K562 (cell line): ENCODE data around the gene IQCN. TPM values are rescaled to one million over a fixed set of nuclear protein-coding genes. Genes with fewer than 3 reads are reported as not detected.

ENCODE experiments used
- ATAC-seq: fragments of 200-7000 bp; cut with Tn5 transposase; 3 replicates; pipeline ENCODE4 v1.9.1; 2020; ENCODE audit warnings: moderate library complexity
- BruUV-seq: library from RNA; stranded (reverse); fragments of 400-500 nt; replicated peaks from 2 replicates; lab custom pipeline; 2021; lab: Mats Ljungman, UMichigan
- CTCF ChIA-PET: fragments of 300-600 bp; formaldehyde crosslinking; extraction: SDS; loops from one replicate; lab custom pipeline; 2021; ENCODE audit warnings: low intra/inter-chr PET ratio; lab: Yijun Ruan, JAX
- POLR2A ChIA-PET: fragments of 300-600, 350-650 bp; sonication (Branson Sonifier 250); formaldehyde crosslinking; extraction: SDS; loops from one replicate; lab custom pipeline; 2021; ENCODE audit warnings: antibody characterized with exemption, inconsistent platforms; lab: Yijun Ruan, JAX
- DNase-seq, 4 experiments: peaks; one replicate each; pipeline versions ENCODE4 v3.0.0 to v3.0.0-alpha.2; 2011 to 2018; ENCODE audit warnings: low spot score in 3 of 4, mixed read lengths in 3 of 4; ENCODE audit errors: extremely low read depth in 1 of 4
- FAIRE-seq: peaks from 2 replicates; lab custom pipeline; 2011; peaks lifted over from hg19 to GRCh38; lab: Jason Lieb, UNC
- H2AFZ ChIP-seq: 2 replicates; pipeline ENCODE4 v1.6.0; 2011; ENCODE audit warnings: low read depth, low read length, control low read depth, inconsistent platforms
- H3K27ac ChIP-seq: fragments of 200-600 bp; 3 replicates; pipeline ENCODE4 v1.8.0; 2011; ENCODE audit warnings: low read depth, mild to moderate bottlenecking, control low read depth, inconsistent platforms, low read length, moderate library complexity, mixed read lengths; ENCODE audit errors: extremely low read depth
- H3K27me3 ChIP-seq, 2 experiments: fragments of 300-600 bp in 1 of 2; 2 replicates in 1 of 2; 3 replicates in 1 of 2; pipeline versions ENCODE4 v1.6.0 to v1.8.0; 2011; ENCODE audit warnings: inconsistent platforms in 2 of 2, low read length in 2 of 2, mild to moderate bottlenecking in 1 of 2, mixed read lengths in 1 of 2, moderate library complexity in 1 of 2; ENCODE audit not compliant: control insufficient read depth in 2 of 2, insufficient read depth in 2 of 2
- H3K36me3 ChIP-seq: fragments of 300-600 bp; 3 replicates; pipeline ENCODE4 v1.8.0; 2011; ENCODE audit warnings: mild to moderate bottlenecking, low read length, inconsistent platforms; ENCODE audit not compliant: control insufficient read depth, insufficient read depth
- H3K4me1 ChIP-seq, 2 experiments: fragments of 200-600 bp in 1 of 2; replicated peaks in 1 of 2; 2 replicates in 1 of 2; 3 replicates in 1 of 2; pipeline versions ENCODE4 v1.5.1 to v1.8.0; 2011; ENCODE audit warnings: inconsistent platforms in 2 of 2, low read length in 2 of 2, mild to moderate bottlenecking in 1 of 2, mixed read lengths in 1 of 2, moderate library complexity in 1 of 2; ENCODE audit not compliant: control insufficient read depth in 2 of 2, insufficient read depth in 2 of 2
- H3K4me2 ChIP-seq: 2 replicates; pipeline ENCODE4 v1.6.1; 2011; ENCODE audit warnings: low read length, control low read depth, inconsistent platforms, mixed read lengths; ENCODE audit not compliant: insufficient read depth
- H3K4me3 ChIP-seq: fragments of 200-600 bp; sonication (generic), shearing (Covaris generic); 2 replicates; pipeline ENCODE4 v1.5.1; 2016; ENCODE audit warnings: control low read depth, inconsistent platforms
- H3K79me2 ChIP-seq: fragments of 200-600 bp; 3 replicates; pipeline ENCODE4 v1.8.0; 2011; ENCODE audit warnings: low read length, inconsistent platforms; ENCODE audit not compliant: control insufficient read depth, insufficient read depth
- H3K9ac ChIP-seq, 2 experiments: 2 replicates each; pipeline versions ENCODE4 v1.6.0 to v1.6.1; 2011; ENCODE audit warnings: low read depth in 2 of 2, low read length in 2 of 2, control low read depth in 1 of 2, inconsistent platforms in 1 of 2, mild to moderate bottlenecking in 1 of 2, mixed read lengths in 1 of 2; ENCODE audit not compliant: insufficient read depth in 1 of 2
- H3K9me1 ChIP-seq: one replicate; pipeline ENCODE4 v1.6.0; 2011; ENCODE audit warnings: inconsistent platforms, mild to moderate bottlenecking, low read length, moderate library complexity; ENCODE audit not compliant: control insufficient read depth, insufficient read depth
- H3K9me3 ChIP-seq: replicated peaks from 2 replicates; pipeline ENCODE4 v1.5.1; 2011; ENCODE audit warnings: low read depth, low read length, inconsistent platforms; ENCODE audit not compliant: control insufficient read depth, insufficient read depth
- H4K20me1 ChIP-seq: replicated peaks from 2 replicates; pipeline ENCODE4 v1.6.1; 2011; ENCODE audit warnings: low read length, inconsistent platforms, mixed read lengths; ENCODE audit not compliant: control insufficient read depth, insufficient read depth
- DDX20 ChIP-seq: fragments of 450-650 bp; IDR thresholded peaks from 2 replicates; pipeline ENCODE4 v1.6.1; 2016; ENCODE audit warnings: missing genetic modification characterization, low read depth, mild to moderate bottlenecking, missing compliant biosample characterization, moderate library complexity
- MXI1 ChIP-seq: IDR thresholded peaks from 2 replicates; pipeline ENCODE4 v1.6.1; 2011; ENCODE audit warnings: low read depth, mild to moderate bottlenecking, improper control_type of control experiment, low read length
- NR1H2 ChIP-seq: sonication (generic); formaldehyde crosslinking; IDR thresholded peaks from 2 replicates; pipeline ENCODE4 v1.4.0; 2020; ENCODE audit warnings: mild to moderate bottlenecking, missing genetic modification reagents
- SMAD1 ChIP-seq: fragments of 150-350 bp; IDR thresholded peaks from 2 replicates; pipeline ENCODE4 v1.6.1; 2014; ENCODE audit warnings: low read length, low read depth; ENCODE audit not compliant: partially characterized antibody
- THAP7 ChIP-seq: fragments of 250-450 bp; sonication (Bioruptor Pico); IDR thresholded peaks from 2 replicates; pipeline ENCODE4 v1.5.0; 2021
- ZBTB26 ChIP-seq: fragments of 450-650 bp; formaldehyde crosslinking; IDR thresholded peaks from 2 replicates; pipeline ENCODE4 v1.4.0; 2022; ENCODE audit warnings: missing genetic modification characterization
- ZNF184 ChIP-seq: sonication (generic); formaldehyde crosslinking; IDR thresholded peaks from 2 replicates; pipeline ENCODE4 v1.5.0; 2020; ENCODE audit warnings: missing genetic modification reagents
- ZNF280B ChIP-seq: fragments of 250-450 bp; sonication (Bioruptor Pico); IDR thresholded peaks from 2 replicates; pipeline ENCODE4 v1.5.1; 2021; ENCODE audit warnings: mild to moderate bottlenecking
- ZNF384 ChIP-seq: IDR thresholded peaks from 2 replicates; pipeline ENCODE4 v1.6.1; 2012; ENCODE audit warnings: low read depth, low read length, improper control_type of control experiment
- ZNF699 ChIP-seq: fragments of 250-450 bp; sonication (Bioruptor Pico); IDR thresholded peaks from 2 replicates; pipeline ENCODE4 v1.8.0; 2021; ENCODE audit warnings: mild to moderate bottlenecking, moderate library complexity; ENCODE audit not compliant: insufficient replicate concordance
- WGBS: fragments of 100-300 bp; shearing (Covaris generic); methylation state at CpG from one replicate; pipeline ENCODE4 v1.1.6; 2016; ENCODE audit warnings: low coverage, mixed read lengths; ENCODE audit not compliant: insufficient coverage; ENCODE audit errors: missing lambda C conversion rate; 5-methylcytosine and 5-hydroxymethylcytosine counted together
- in situ Hi-C: fragments of 300-500 bp; cut with MboI; formaldehyde crosslinking; loops from 4 replicates; pipeline ENCODE4 v1.15.0; 2018; ENCODE audit warnings: inconsistent platforms, mixed read lengths
- intact Hi-C: fragments of 100-400 bp; cut with micrococcal nuclease; formaldehyde crosslinking; loops from 2 replicates; pipeline ENCODE4 v1.14.2; 2022
- polyA plus RNA-seq, 8 experiments: library from polyadenylated mRNA; depleted of rRNA in 4 of 8; stranded (reverse) in 5 of 8; unstranded in 3 of 8; fragments of >200 nt; fragmentation: Nextera tagmentation in 2 of 8; fragmentation: Illumina TruSeq in 1 of 8; extraction: Ambion mirVana in 2 of 8; extraction: Trizol in 1 of 8; gene quantifications; 2 replicates each; pipeline versions ENCODE4 v1.2.1 to v1.2.3, GENCODE V29; 2011 to 2014; ENCODE audit warnings: inconsistent platforms in 1 of 8, missing spikeins in 1 of 8
- total RNA-seq, 7 experiments: library from RNA; depleted of rRNA in 6 of 7; stranded (reverse); fragments of >200 nt in 6 of 7; fragmentation: Illumina TruSeq in 2 of 7; extraction: Trizol in 2 of 7; gene quantifications; 2 replicates each; pipeline versions ENCODE4 v1.2.1 to v1.2.3, GENCODE V29; 2011 to 2021; ENCODE audit warnings: low replicate concordance in 1 of 7
- TF ChIP-seq, protein P1 (sequence below): fragments of 250-450 bp; sonication (Bioruptor Pico); IDR thresholded peaks from 2 replicates; pipeline ENCODE4 v1.4.0; 2020; ENCODE audit warnings: mild to moderate bottlenecking, moderate library complexity
- TF ChIP-seq, protein P2 (sequence below): sonication (generic); formaldehyde crosslinking; IDR thresholded peaks from 2 replicates; pipeline ENCODE4 v1.8.1; 2023; ENCODE audit warnings: mild to moderate bottlenecking, missing genetic modification reagents

The IQCN gene
- total and polyA plus RNA-seq, 9 of the 15 experiments (the other 6 are each of a cell fraction or from before 2014, with no cell fraction given): 0.01 to 0.07 (median 0.04) TPM; not detected in 3

DNA sequence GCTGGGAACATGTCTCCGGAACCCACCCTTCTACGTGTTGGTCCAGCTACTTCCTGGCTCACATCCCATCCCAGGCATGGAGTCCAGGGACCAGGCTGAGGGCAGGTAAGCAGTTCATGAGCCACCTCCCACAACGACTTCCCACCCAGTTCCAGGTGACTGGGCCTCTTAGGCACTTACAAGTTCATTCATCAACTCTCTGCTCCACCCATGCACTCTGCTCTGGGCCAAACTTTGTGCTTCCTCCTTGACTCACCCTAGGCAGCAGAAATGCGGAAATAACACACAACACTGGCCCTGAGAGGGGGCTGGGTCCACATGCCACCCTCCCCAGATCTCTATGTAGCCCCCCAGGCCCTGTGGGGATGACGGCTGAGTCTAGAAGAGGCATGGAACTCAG, 20.5 kb downstream of the IQCN start:
- Histone ChIP-seq H3K27ac (no peak overlapping the region), H3K4me3 (no peak overlapping the region), H3K36me3 (no peaks in the 10 kb centered on the region), H3K9me1 (no peaks in the 10 kb centered on the region), H3K9ac (peak overlapping the region in 1 of 2 experiments; percentile 43; a peak in 1 of 4 replicates), H3K79me2 (no peaks in the 10 kb centered on the region), H2AFZ (peak overlapping the region; percentile 30), H3K9me3 (no peaks in the 10 kb centered on the region), H3K4me2 (no peak overlapping the region), H4K20me1 (no peaks in the 10 kb centered on the region), H3K4me1 (peaks cover 0 to 20% of the 10 kb centered on the region in 2 experiments; a peak in 3 of 5 replicates), H3K27me3 (peaks cover 6 to 18% of the 10 kb centered on the region in 2 experiments; a peak in 3 of 5 replicates)
- WGBS: 8% methylated on average over 5 of the region's 5 CpGs
- DNase-seq (no peak), FAIRE-seq (no peak), ATAC-seq (no peak)
- in situ Hi-C loops (loop anchor here (5.0 kb wide), 1 partner anchor 46 kb away; no protein-coding TSS in a partner anchor), intact Hi-C loops (loop anchor here (5.0 kb wide), 1 partner anchor 191 kb away; no protein-coding TSS in a partner anchor)
- CTCF ChIA-PET: no interaction called here
- POLR2A ChIA-PET: interaction anchor here (0.6 to 1.9 kb wide), 6 partner anchors 9 to 182 kb away, joined by 3 to 9 read pairs (median 4); partner anchors contain the start of gene IQCN
- BruUV-seq: no TSS peak
- TF ChIP-seq THAP7 (CRISPR knock-in tag) (no peak), ZBTB26 (no peak), ZNF184 (CRISPR knock-in tag) (no peak), SMAD1 (no peak), ZNF699 (no peak), NR1H2 (CRISPR knock-in tag) (no peak), ZNF280B (CRISPR knock-in tag) (no peak), DDX20 (tag) (no peak), MXI1 (no peak), ZNF384 (no peak)
- TF ChIP-seq, protein P1, sequence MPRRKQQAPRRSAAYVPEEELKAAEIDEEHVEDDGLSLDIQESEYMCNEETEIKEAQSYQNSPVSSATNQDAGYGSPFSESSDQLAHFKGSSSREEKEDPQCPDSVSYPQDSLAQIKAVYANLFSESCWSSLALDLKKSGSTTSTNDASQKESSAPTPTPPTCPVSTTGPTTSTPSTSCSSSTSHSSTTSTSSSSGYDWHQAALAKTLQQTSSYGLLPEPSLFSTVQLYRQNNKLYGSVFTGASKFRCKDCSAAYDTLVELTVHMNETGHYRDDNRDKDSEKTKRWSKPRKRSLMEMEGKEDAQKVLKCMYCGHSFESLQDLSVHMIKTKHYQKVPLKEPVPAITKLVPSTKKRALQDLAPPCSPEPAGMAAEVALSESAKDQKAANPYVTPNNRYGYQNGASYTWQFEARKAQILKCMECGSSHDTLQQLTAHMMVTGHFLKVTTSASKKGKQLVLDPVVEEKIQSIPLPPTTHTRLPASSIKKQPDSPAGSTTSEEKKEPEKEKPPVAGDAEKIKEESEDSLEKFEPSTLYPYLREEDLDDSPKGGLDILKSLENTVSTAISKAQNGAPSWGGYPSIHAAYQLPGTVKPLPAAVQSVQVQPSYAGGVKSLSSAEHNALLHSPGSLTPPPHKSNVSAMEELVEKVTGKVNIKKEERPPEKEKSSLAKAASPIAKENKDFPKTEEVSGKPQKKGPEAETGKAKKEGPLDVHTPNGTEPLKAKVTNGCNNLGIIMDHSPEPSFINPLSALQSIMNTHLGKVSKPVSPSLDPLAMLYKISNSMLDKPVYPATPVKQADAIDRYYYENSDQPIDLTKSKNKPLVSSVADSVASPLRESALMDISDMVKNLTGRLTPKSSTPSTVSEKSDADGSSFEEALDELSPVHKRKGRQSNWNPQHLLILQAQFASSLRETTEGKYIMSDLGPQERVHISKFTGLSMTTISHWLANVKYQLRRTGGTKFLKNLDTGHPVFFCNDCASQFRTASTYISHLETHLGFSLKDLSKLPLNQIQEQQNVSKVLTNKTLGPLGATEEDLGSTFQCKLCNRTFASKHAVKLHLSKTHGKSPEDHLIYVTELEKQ (CRISPR knock-in tag): no peak
- TF ChIP-seq, protein P2, sequence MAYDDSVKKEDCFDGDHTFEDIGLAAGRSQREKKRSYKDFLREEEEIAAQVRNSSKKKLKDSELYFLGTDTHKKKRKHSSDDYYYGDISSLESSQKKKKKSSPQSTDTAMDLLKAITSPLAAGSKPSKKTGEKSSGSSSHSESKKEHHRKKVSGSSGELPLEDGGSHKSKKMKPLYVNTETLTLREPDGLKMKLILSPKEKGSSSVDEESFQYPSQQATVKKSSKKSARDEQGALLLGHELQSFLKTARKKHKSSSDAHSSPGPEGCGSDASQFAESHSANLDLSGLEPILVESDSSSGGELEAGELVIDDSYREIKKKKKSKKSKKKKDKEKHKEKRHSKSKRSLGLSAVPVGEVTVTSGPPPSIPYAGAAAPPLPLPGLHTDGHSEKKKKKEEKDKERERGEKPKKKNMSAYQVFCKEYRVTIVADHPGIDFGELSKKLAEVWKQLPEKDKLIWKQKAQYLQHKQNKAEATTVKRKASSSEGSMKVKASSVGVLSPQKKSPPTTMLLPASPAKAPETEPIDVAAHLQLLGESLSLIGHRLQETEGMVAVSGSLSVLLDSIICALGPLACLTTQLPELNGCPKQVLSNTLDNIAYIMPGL (CRISPR knock-in tag): no peak
